Stimulated activated CD4-positive, alpha-beta T cell treated with anti-CD3 and anti-CD28 coated beads, Interleukin-15, amount 100 ng/mL, for 1 hour (primary cell): Measurements from ENCODE around the gene DDIT4.
"Not testable (repeated sequence)": the region's sequence is repeated elsewhere in the genome, so short reads cannot be mapped to it uniquely, and the experiment has no call there.

Source experiments
- DNase-seq, 2 donors: peaks; one replicate each; pipeline ENCODE4 v3.0.0-alpha.2; 2020; ENCODE audit warnings: low read depth in 1 of 2, low spot score in 1 of 2

The DDIT4 gene

DNA sequence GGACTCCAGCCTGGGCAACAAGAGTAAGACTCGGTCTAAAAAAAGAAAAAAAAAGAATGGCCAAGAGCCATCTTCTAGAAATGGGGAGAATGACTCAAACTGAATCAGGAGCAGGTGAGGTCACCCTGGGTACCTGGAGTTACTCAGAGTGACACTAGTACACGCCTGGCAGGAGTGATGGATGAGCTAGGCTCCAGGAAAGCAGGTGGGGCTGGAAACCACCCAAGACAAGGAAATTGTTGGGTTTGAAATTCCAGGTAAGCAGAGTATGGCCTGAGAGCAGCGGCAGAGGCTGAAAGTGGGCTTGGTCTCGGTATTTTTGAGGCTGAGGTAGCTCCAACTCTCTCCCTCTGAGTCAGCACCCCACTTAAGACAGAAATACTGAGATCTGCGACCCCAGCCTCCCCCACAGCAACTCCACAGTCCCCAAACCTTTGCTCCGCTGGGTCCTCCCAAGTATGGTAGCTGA lies 18.5 kb downstream of the DDIT4 start:
- no peak for DNase-seq

DNA sequence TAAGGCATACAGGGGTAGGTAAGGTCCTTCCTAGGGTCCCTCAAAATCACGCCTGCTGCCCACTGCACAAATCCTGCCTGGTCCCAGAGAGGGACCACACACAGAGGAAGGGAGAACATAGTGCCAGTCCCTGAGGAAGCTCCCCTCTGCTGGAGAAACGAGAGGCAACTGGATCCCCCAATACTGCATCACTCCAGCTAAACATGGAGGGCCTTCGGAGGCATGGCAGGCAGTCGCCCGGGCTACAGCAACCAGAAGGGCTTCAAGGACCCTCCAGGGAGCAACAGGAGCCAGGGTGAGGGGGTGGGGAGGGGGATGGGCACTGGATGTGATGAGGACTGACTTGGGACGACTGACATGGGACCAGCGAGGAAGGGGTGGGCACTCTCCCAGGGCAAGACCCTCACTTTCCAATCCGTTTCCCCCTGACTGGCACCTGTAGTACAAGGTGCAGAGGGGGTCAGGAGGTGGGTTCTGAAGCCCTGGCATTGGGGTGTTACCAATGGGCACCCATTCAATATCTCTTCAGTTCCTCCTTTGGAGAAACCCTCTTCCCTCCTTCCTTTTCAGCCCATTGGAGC lies 21.7 kb downstream of the DDIT4 start:
- DNase-seq = no peak

DNA sequence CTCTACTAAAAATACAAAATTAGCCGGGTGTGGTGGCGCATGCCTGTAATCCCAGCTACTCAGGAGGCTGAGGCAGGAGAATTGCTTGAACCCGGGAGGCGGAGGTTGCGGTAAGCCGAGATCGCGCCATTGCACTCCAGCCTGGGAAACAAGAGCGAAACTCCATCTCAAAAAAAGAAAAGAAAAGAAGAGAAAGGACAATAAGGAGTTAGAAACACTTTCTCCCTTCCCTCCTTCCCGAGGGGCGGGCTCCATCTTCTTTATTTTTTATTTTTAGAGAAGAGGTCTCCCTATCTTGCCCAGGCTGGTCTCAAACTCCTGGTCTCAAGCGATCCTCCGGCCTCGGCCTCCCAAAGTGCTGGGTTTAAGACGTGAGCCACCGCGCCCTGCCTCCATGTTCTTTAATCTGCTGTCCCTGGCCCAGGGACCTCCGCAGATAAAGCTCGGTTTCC lies 23.1 kb downstream of the DDIT4 start:
- not testable (repeated sequence) for DNase-seq

DNA sequence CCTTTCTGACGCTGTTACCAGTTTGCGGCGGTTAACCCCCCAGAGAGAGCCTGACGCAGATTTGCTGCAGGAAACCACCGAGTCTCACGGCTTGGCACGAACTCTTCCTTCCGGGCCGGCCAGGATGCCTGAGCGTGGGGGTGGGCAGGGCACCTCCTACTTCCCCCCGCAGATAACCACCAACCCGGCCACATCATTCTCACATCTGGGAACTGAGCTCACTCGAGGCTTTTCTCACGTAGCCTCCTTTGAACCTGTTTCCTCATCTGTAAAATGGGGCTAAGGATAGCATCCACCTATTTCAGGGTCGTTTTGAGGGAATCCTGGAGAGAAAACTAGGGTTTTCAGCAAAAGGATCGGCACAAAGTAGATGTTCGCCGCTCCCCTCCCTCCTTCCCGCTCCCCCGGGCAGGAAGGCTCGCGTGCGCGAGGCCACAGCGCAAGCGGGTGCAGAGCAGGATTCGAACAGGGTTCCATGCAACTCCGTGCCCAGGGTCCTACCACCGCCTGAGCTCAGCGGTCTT lies 23.6 kb downstream of the DDIT4 start:
- DNase-seq = peak; percentile 82 to 89

- peak; percentile 75 to 79 for DNase-seq
Observed at GRCh38 chr10:72297805-72298591, 24.3 kb downstream of the DDIT4 start.

DNA sequence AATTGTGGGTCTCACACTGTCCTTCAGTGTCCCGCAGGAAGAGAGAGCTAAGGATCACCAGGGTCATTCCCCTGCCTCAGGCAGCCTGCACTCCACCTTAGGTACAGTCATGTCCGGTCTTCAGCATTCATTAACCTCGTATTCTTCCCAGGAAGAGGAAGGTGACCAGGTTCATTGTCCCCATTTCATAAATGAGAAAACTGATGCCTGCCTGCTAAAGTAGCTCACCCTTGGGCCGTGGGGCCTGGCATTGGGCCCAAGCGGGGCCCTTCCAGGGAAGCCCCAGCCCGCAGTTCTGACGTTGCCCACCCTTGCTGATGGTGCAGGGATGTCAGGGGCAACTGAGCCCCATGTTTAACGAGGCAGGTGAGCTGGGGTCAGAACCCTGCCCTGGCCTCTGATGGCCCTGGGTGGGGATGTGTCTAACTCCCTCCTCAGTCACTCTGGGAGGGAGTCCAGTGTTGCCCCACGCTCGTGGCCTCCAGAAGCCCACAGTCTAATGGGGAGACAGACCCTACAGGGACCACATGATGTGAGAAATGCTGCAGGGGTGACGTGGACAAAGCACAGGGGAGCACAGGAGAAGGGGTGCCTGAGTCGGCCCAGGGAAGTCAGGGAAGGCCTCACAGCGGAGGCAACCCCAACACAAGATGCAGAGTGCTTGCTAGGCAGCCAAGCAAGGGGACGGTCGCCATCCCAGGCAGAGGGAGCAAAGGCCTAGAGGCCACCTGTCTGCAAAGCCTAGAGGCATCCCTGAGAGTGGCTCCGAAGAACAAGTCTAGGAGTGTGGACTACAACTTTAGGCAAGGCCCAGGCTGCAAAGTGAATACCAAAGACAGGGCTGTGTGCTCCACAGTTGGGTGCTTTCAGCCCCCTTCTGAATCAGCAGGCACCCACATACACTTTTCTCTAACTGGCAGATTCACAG lies 25.1 kb downstream of the DDIT4 start:
- no peak for DNase-seq

GRCh38 chr10:72303424-72304128 lies 29.9 kb downstream of the DDIT4 start:
- DNase-seq = no peak

GRCh38 chr10:72306215-72306760 lies 32.6 kb downstream of the DDIT4 start:
- no peak for DNase-seq

DNA sequence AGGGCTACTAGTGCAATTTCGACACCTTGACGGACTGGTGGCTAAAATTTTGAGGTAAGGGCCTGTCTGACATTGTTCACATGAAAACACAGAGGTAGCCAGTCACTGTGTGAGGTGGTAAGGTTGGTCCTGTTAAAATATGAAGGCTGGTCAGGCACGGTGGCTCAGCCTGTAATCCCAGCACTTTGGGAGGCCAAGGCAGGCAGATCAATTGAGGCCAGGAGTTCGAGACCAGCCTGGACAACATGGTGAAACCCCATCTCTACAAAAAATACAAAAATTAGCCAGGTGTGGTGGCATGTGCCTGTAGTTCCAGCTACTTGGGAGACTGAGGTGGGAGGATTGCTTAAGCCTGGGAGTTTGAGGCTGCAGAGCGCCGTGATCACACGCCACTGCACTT lies 34.0 kb downstream of the DDIT4 start:
- DNase-seq = not testable (repeated sequence)

DNA sequence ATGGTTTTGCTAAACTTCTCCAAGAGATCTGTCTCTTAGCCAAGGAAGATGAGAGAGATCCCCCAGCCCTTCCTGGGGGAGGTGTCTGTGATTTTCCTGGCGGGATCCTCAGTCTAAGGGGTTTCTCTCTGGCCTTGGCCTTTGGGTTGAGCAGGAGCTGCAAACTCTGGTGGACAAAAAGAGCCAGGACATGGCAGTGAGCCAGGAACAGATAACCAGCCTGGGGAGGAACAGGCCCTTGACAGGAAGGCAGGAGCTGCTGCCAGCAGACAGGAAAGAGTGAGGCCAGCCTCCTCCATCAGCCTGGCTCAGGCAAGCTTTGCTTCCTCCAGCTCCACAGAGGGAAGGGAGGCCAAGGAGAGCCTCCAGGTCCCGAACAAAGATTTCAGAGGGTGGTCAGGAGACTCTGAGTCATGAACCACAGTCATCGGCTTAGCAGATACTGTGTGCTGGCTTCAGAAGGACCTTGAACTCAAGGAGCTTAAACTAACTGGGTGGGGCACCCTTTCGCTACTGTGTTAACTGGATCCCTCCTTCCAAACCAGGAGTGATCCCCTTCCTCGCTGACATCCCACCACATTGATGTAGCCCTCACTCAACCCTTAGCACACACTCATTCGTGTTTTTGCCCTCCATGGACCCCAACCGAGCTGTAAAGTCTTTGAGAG lies 34.7 kb downstream of the DDIT4 start:
- DNase-seq = no peak

- no peak for DNase-seq
Observed at GRCh38 chr10:72309290-72310240, 35.8 kb downstream of the DDIT4 start.

DNA sequence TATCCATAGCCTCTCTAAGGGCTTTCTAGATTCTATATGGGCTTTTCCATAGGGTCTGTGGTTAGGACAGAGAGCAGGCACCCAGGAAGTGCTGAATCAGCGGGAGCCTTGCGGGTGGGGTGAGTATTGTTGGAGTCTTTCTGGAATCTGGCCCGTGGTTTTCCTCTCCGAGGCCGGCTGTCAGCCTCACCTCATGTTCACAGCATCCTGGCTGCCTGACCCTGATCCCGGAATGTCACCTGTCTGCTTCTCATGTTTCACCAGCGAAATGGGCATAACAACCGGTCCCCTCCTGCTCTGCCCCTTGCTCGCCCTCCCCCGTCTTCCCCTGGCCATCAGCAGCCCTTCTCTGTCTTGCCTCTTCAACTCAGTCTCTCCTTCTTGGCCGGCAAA lies 36.5 kb downstream of the DDIT4 start:
- DNase-seq = no peak

- DNase-seq = no peak
Observed at GRCh38 chr10:72310636-72311035, 36.9 kb downstream of the DDIT4 start.

DNA sequence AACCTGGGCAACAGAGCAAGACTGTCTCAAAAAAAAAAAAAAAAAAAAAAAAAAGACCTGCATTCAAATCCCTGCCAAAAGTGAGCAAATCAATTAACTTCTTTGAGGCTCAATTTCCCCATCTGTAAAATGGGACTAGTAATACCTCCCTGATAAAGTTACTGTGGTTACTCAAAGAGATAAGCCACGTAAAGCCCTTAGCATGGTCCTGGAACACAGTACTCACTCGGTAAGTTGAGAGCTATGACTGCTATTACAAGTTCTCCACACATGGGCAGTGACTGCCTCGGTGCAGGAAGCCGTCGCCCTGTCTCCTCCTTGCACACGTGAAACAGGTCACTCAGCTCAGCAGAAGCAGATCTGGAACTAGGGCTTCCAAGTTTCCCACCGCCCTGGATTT lies 37.9 kb downstream of the DDIT4 start:
- no peak for DNase-seq

GRCh38 chr10:72312865-72313391 lies 39.2 kb downstream of the DDIT4 start:
- DNase-seq = no peak

DNA sequence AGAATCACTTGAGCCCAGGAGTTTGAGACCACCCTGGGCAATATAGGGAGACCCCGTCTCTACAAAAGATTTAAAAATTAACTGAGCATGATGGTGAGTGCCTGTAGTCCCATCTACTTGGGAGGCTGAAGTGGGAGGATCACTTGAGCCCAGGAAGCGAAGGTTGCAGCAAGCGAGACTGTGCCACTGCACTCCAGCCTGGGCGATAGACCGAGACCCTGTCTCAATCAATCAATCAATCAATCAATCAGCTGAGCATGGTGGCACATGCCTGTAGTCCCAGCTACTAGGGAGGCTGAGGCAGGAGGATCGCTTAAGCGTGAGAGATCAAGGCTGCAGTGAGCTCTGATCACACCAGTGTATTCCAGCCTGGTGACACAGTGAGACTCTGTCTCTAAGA lies 40.5 kb downstream of the DDIT4 start:
- DNase-seq = no peak

DNA sequence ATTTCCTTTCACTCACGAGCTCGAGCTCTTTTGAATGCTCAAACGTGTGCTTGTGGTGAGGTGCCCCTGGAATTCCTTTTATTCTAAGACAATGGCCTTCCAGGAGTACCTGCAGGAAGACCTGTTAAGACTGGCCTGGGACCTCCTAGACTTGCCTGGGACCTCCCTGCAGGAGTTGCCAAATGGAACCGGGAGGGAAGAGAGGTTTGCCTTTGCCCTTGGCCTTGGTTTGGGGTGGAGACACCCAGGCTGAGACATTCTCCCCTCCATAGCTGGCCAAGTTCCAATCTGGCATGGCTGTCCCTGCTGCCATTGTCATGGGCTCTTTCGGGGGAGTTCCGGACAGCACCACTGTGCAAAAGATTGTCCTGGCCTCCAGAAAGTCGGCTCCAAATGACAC lies 41.3 kb downstream of the DDIT4 start:
- DNase-seq = no peak

- DNase-seq = no peak
Observed at GRCh38 chr10:72315611-72316385, 42.1 kb downstream of the DDIT4 start.
